Breast epithelium (tissue), 4 donors: ENCODE results near the gene TOX3. TPM values are rescaled to one million over a fixed set of nuclear protein-coding genes. Genes with fewer than 3 reads are reported as not detected.

ENCODE experiments used
- DNase-seq, 2 donors: peaks; one replicate each; pipeline ENCODE4 v3.0.0-alpha.2; 2019; ENCODE audit warnings: low spot score in 2 of 2
- H3K27ac ChIP-seq, 2 donors: fragments of 200-600 bp; sonication (generic) in 1 of 2; one replicate each; pipeline ENCODE4 v1.5.1; 2016 to 2019; ENCODE audit warnings: mild to moderate bottlenecking in 1 of 2
- H3K27me3 ChIP-seq, 2 donors: fragments of 200-600 bp; sonication (generic) in 1 of 2; one replicate each; pipeline versions ENCODE4 v1.5.1 to v1.6.0; 2017 to 2019; ENCODE audit warnings: control low read depth in 1 of 2, mild to moderate bottlenecking in 1 of 2
- H3K36me3 ChIP-seq: fragments of 200-600 bp; one replicate; pipeline ENCODE4 v1.5.1; 2019
- H3K4me1 ChIP-seq, 2 donors: fragments of 200-600 bp; sonication (generic); one replicate each; pipeline ENCODE4 v1.5.1; 2016 to 2019; ENCODE audit warnings: control low read depth in 1 of 2
- H3K4me3 ChIP-seq, 3 donors: fragments of 200-600 bp; sonication (generic); 1 replicate in 2 of 3; 2 replicates in 1 of 3; pipeline ENCODE4 v1.5.1; 2016 to 2019; ENCODE audit warnings: mild to moderate bottlenecking in 3 of 3, moderate library complexity in 2 of 3
- H3K9me3 ChIP-seq, 2 donors: fragments of 200-600 bp; sonication (generic) in 1 of 2; one replicate each; pipeline ENCODE4 v1.5.1; 2016 to 2019; ENCODE audit warnings: control low read depth in 1 of 2
- POLR2A ChIP-seq: fragments of 450-650 bp; IDR thresholded peaks from one replicate; pipeline ENCODE4 v1.6.1; 2016; ENCODE audit warnings: antibody characterized with exemption, mild to moderate bottlenecking, moderate library complexity
- POLR2AphosphoS5 ChIP-seq, 3 donors: sonication (generic); formaldehyde crosslinking; IDR thresholded peaks; one replicate each; pipeline ENCODE4 v1.6.1; 2017; ENCODE audit warnings: antibody characterized with exemption in 3 of 3
- intact Hi-C: fragments of 100-400 bp; cut with DNase I; formaldehyde crosslinking; loops from one replicate; pipeline ENCODE4 v1.15.1; 2023; ENCODE audit warnings: low total_unique reads
- total RNA-seq, 3 donors: library from RNA; depleted of rRNA; stranded (reverse); fragments of >200 nt; gene quantifications; one replicate each; pipeline ENCODE4 v1.1.0, GENCODE V29; 2016
- TF ChIP-seq, protein P1 (sequence below), 3 donors: fragments of 450-650 bp; IDR thresholded peaks; one replicate each; pipeline ENCODE4 v1.5.1; 2016 to 2017; ENCODE audit warnings: antibody characterized with exemption in 3 of 3, mild to moderate bottlenecking in 3 of 3, moderate library complexity in 3 of 3

Gene TOX3
- total RNA-seq, 3 donors from 2014 or later: 6.9 to 9.2 TPM; not detected in 1

DNA sequence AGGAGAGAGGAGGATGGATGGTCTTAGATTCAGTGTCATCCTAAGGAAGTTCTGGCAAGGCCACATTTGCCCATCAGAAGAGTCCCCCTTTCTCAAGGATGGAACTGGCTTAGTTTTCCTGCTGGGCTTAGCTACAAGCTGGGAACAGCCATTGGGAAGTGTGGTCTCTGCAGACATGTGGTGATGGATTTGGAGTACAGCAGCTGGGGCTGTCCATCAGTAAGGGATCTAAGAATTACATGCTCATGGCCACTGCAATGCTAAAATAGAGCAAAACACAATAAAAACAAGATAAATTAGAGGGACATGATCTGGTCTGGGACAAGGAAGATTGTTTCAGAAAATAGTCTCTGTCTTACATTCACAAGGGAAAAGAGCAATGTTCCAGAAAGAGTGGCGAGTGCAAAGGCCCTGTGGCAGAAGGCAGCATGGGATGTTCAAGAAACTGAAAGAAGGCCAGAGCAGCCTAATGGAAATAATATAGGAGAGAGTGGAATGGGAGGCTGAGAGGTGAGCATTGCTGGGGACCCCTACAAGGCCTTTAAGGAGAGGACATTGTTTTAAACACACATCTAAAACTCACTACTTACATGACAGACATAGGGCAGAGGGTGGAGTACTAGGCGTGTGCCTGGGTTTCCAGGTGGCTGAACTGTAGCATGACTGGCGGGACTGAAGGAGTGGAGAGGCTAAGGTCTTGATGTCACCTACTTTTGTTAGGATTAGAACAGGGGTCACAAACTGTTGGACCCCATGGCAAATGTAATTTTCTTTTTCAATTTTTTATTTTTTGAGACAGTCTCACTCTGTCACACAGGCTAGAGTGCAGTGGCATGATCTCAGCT, 17.0 kb upstream of the TOX3 start:
- H3K27me3 ChIP-seq: no peaks in the 10 kb centered on the region
- no peak overlapping the region for H3K27ac ChIP-seq
- TF ChIP-seq POLR2A (no peak), POLR2AphosphoS5 (IDR thresholded peaks at IDR 0.05) (no peak)
- TF ChIP-seq, protein P1, sequence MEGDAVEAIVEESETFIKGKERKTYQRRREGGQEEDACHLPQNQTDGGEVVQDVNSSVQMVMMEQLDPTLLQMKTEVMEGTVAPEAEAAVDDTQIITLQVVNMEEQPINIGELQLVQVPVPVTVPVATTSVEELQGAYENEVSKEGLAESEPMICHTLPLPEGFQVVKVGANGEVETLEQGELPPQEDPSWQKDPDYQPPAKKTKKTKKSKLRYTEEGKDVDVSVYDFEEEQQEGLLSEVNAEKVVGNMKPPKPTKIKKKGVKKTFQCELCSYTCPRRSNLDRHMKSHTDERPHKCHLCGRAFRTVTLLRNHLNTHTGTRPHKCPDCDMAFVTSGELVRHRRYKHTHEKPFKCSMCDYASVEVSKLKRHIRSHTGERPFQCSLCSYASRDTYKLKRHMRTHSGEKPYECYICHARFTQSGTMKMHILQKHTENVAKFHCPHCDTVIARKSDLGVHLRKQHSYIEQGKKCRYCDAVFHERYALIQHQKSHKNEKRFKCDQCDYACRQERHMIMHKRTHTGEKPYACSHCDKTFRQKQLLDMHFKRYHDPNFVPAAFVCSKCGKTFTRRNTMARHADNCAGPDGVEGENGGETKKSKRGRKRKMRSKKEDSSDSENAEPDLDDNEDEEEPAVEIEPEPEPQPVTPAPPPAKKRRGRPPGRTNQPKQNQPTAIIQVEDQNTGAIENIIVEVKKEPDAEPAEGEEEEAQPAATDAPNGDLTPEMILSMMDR (IDR thresholded peaks at IDR 0.05): no peak
- peaks cover 0 to 5% of the 10 kb centered on the region in 2 donors for H3K4me1 ChIP-seq
- H3K36me3 ChIP-seq: no peaks in the 10 kb centered on the region
- DNase-seq: no peak
- H3K4me3 ChIP-seq: no peak overlapping the region
- intact Hi-C loops: no loop called here
- H3K9me3 ChIP-seq: no peaks in the 10 kb centered on the region

DNA sequence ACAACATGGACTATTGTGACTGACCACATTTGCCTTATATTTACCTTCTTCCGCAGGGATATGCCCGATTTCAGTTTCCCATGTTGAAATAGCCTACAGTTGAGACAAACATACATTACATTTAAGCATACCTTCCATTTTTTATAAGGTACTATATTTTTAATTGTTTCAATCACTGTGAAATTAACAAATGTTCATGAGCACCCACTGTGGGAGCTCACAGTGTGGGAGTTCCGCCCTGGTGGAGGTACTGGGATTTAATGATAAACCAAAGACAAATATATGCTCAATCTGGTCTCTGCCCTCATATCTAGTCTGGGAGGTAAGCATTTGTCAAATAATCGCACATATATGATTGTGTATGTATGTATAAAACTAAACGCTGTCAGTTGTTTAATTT, 15.8 kb upstream of the TOX3 start:
- H3K4me1 ChIP-seq: peaks cover 0 to 5% of the 10 kb centered on the region in 2 donors
- H3K4me3 ChIP-seq: no peak overlapping the region
- H3K27me3 ChIP-seq: no peaks in the 10 kb centered on the region
- no peaks in the 10 kb centered on the region for H3K36me3 ChIP-seq
- intact Hi-C loops: no loop called here
- no peak for TF ChIP-seq POLR2A
- TF ChIP-seq, protein P1 (IDR thresholded peaks at IDR 0.05): no peak
- no peak for TF ChIP-seq POLR2AphosphoS5 (IDR thresholded peaks at IDR 0.05)
- DNase-seq: no peak
- H3K27ac ChIP-seq: peak overlapping the region; percentile 57 to 70
- H3K9me3 ChIP-seq: no peaks in the 10 kb centered on the region

DNA sequence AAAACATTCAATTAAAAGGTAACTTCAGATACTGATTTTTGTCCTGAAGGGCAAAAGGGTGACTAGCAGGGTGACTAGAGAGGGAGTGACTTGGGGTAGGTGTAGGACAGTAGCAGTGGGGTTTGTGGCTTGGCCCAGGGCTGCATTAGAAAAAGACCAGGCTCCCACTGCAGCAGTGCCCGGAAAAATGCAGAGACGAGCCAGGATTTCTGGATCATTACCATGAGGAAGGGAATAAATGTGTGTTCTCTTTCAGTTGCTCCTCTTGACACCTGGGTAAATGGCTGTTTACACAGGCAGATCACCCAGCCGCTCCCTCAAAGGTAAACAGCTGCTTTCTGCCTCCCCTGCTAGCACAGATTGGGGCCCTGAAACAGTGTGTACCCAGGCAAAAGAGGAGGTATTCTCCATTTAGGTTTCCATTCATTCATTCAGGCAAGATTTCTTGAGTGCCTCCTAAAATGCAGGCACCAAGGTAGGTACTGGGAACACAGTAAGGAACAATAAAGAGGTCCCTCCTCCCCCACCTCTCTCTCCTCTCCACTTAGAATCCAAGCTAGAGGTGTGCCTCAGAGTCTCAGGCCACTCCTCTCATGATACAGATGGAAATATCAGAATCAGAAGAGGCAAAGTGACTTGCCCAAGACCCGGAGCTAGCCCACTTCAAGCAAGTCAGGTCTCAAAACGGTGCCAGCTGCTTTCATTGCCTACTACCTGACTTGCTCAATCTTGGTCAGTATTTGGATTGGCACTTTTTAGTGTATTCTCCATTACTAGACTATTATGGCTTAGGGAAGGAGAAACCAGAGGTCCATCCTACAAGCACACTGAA, 15.2 kb upstream of the TOX3 start:
- Histone ChIP-seq H3K36me3 (no peaks in the 10 kb centered on the region), H3K27me3 (no peaks in the 10 kb centered on the region), H3K4me1 (peaks cover 0 to 5% of the 10 kb centered on the region in 2 donors), H3K4me3 (no peak overlapping the region), H3K9me3 (no peaks in the 10 kb centered on the region), H3K27ac (peak overlapping the region; percentile 57 to 70)
- intact Hi-C loops: no loop called here
- DNase-seq: no peak
- TF ChIP-seq, protein P1 (IDR thresholded peaks at IDR 0.05): no peak
- TF ChIP-seq POLR2A: no peak
- TF ChIP-seq POLR2AphosphoS5 (IDR thresholded peaks at IDR 0.05): no peak

DNA sequence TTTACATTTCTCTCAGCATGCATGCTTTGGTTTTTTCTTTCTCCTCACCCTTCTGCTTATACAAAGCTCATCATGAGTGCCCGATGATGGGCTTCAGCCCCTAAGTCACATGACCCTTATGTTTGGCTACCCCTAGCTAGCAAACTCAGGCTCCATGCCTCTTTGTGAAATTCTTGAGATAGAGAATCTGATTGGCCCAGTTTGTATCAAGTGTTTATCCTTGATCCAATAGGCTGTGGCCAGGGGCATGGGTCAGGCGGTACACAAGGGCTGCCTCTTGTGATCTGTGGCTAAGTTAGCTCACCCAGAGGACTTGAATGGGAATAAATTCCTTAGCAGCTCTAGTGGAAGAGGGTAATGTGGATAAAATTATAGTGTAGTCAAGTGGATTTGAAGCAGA, 11.5 kb upstream of the TOX3 start:
- intact Hi-C loops: no loop called here
- no peak for TF ChIP-seq POLR2A
- TF ChIP-seq POLR2AphosphoS5 (IDR thresholded peaks at IDR 0.05): no peak
- TF ChIP-seq, protein P1 (IDR thresholded peaks at IDR 0.05): no peak

DNA sequence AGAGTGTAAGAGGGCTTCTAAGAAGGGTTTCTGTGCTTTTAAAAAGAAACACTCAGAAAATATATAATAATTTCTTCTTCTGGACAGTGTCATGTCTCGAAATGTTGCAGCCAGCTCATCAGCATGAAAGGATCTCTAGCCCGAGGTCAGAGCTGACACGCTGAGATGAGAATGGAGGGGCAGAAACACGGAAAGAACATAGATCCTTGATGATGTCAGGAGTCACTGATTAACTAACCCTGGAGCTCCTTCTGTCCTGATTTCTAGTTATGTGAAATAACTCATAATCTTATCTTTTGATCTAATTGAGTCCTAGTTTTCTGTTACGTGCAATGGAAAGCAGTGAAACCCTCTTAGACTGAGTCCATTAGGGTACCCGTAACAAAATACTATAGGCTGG, 10.3 kb upstream of the TOX3 start:
- H3K27me3 ChIP-seq: no peaks in the 10 kb centered on the region
- intact Hi-C loops: no loop called here
- H3K4me1 ChIP-seq: peaks cover 0 to under 1% of the 10 kb centered on the region in 2 donors
- H3K36me3 ChIP-seq: no peaks in the 10 kb centered on the region
- DNase-seq: no peak
- no peaks in the 10 kb centered on the region for H3K9me3 ChIP-seq
- no peak overlapping the region for H3K4me3 ChIP-seq
- no peak overlapping the region for H3K27ac ChIP-seq
- TF ChIP-seq POLR2AphosphoS5 (IDR thresholded peaks at IDR 0.05) (no peak), POLR2A (no peak)
- TF ChIP-seq, protein P1 (IDR thresholded peaks at IDR 0.05): no peak

More for the DNA sequence above, 11.5 kb upstream of the TOX3 start:
- Histone ChIP-seq H3K27ac (no peak overlapping the region), H3K4me1 (peaks cover 0 to 5% of the 10 kb centered on the region in 2 donors), H3K4me3 (no peak overlapping the region), H3K27me3 (no peaks in the 10 kb centered on the region), H3K36me3 (no peaks in the 10 kb centered on the region), H3K9me3 (no peaks in the 10 kb centered on the region)
- DNase-seq: no peak
